Endodermal cell (in vitro differentiated cells): ENCODE data around the gene CYB5A. TPM values are rescaled to one million over a fixed set of nuclear protein-coding genes. Genes with fewer than 3 reads are reported as not detected.

Experiments used
- DNase-seq: peaks from one replicate; pipeline ENCODE4 v3.0.0-alpha.2; 2017
- H3K27ac ChIP-seq: 2 replicates; pipeline ENCODE4 v1.5.1; 2013; ENCODE audit warnings: mild to moderate bottlenecking, low read depth, low read length, moderate library complexity
- H3K27me3 ChIP-seq: 2 replicates; pipeline ENCODE4 v1.6.1; 2013; ENCODE audit warnings: mild to moderate bottlenecking, low read length, moderate library complexity; ENCODE audit not compliant: insufficient read depth, control insufficient read depth, poor library complexity, severe bottlenecking
- H3K36me3 ChIP-seq: 2 replicates; pipeline ENCODE4 v1.7.0; 2013; ENCODE audit warnings: mild to moderate bottlenecking, low read length, moderate library complexity; ENCODE audit not compliant: control insufficient read depth, insufficient read depth
- H3K4me1 ChIP-seq: one replicate; pipeline ENCODE4 v1.7.0; 2013; ENCODE audit warnings: low read length; ENCODE audit not compliant: control insufficient read depth, insufficient read depth
- H3K4me3 ChIP-seq: 2 replicates; pipeline ENCODE4 v1.5.1; 2013; ENCODE audit warnings: mild to moderate bottlenecking, low read length, moderate library complexity
- H3K9ac ChIP-seq: 2 replicates; pipeline ENCODE4 v1.6.1; 2013; ENCODE audit warnings: mild to moderate bottlenecking, low read length, moderate library complexity; ENCODE audit not compliant: poor library complexity, severe bottlenecking; ENCODE audit errors: extremely low read depth
- H3K9me3 ChIP-seq: 2 replicates; pipeline ENCODE4 v1.6.1; 2013; ENCODE audit warnings: mild to moderate bottlenecking, low read length, moderate library complexity; ENCODE audit not compliant: control insufficient read depth
- H3K27ac Mint-ChIP-seq: 2 replicates; pipeline ENCODE4 v1.8.0; 2020; ENCODE audit warnings: mixed read lengths
- H3K27me3 Mint-ChIP-seq: 2 replicates; pipeline ENCODE4 v1.8.0; 2021; ENCODE audit warnings: mild to moderate bottlenecking, mixed read lengths; ENCODE audit not compliant: insufficient read depth
- H3K36me3 Mint-ChIP-seq: 2 replicates; pipeline ENCODE4 v1.8.0; 2020; ENCODE audit warnings: low read depth, mixed read lengths
- H3K4me1 Mint-ChIP-seq: 2 replicates; pipeline ENCODE4 v1.8.0; 2020; ENCODE audit warnings: mixed read lengths
- H3K4me3 Mint-ChIP-seq: 2 replicates; pipeline ENCODE4 v1.8.0; 2020; ENCODE audit warnings: mild to moderate bottlenecking, moderate library complexity, mixed read lengths
- H3K9me3 Mint-ChIP-seq: 2 replicates; pipeline ENCODE4 v1.8.0; 2020; ENCODE audit warnings: mild to moderate bottlenecking, mixed read lengths
- WGBS, 2 experiments: methylation state at CpG; one replicate each; pipeline versions ENCODE4 v1.1.5 to v1.1.7; 2013; ENCODE audit warnings: missing lambda C conversion rate in 2 of 2, mixed read lengths in 1 of 2; ENCODE audit not compliant: insufficient coverage in 1 of 2, insufficient read length in 1 of 2; 5-methylcytosine and 5-hydroxymethylcytosine counted together
- total RNA-seq, 2 donors: library from RNA; stranded (reverse); fragmentation: NEBNext Ultra II Directional in 1 of 2; extraction: Animal tissue kit (Norgen Biotek cat#: 25700) in 1 of 2; gene quantifications; 2 replicates in 1 of 2; 3 replicates in 1 of 2; pipeline ENCODE4 v1.2.1, GENCODE V29; 2021
- TF ChIP-seq, protein P1 (sequence below): fragments of 200-600 bp; sonication (generic); conservative IDR thresholded peaks from 2 replicates; pipeline ENCODE4 v1.5.0; 2021; ENCODE audit warnings: antibody characterized with exemption, mild to moderate bottlenecking

CYB5A gene
- total RNA-seq, 2 donors from 2014 or later = 72.6 to 124 TPM

DNA sequence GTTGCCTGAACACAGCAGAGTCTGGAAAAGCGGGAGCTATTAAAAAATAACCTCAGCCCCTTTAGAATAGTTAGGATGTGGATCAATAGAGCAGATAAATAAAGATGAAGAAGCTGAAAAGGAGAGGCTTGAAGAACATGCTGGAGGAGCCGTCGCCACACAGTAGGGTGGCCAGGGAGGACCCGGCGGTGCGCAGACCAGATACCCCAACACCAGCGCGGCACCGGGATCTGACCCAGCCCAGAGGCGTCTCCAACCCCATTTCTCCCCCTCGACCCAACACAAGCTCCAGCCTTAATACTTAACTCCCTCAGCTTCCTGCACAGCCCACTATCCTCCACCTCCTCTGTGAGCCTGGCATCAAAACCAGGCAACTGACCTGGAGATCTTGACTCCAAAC lies 16.0 kb downstream of the CYB5A start:
- no peak overlapping the region for H3K4me3 ChIP-seq
- no peaks in the 10 kb centered on the region for H3K9me3 ChIP-seq
- 90 to 94% methylated on average over 4 to 11 of the region's 11 CpGs for WGBS, 2 experiments
- H3K4me1 ChIP-seq = peaks cover 4% of the 10 kb centered on the region
- Mint-ChIP-seq H3K27me3 (no peaks in the 10 kb centered on the region), H3K36me3 (peaks cover 19% of the 10 kb centered on the region), H3K9me3 (peaks cover 2% of the 10 kb centered on the region), H3K27ac (no peak overlapping the region), H3K4me1 (peaks cover 21% of the 10 kb centered on the region), H3K4me3 (no peak overlapping the region)
- no peaks in the 10 kb centered on the region for H3K27me3 ChIP-seq
- TF ChIP-seq, protein P1, sequence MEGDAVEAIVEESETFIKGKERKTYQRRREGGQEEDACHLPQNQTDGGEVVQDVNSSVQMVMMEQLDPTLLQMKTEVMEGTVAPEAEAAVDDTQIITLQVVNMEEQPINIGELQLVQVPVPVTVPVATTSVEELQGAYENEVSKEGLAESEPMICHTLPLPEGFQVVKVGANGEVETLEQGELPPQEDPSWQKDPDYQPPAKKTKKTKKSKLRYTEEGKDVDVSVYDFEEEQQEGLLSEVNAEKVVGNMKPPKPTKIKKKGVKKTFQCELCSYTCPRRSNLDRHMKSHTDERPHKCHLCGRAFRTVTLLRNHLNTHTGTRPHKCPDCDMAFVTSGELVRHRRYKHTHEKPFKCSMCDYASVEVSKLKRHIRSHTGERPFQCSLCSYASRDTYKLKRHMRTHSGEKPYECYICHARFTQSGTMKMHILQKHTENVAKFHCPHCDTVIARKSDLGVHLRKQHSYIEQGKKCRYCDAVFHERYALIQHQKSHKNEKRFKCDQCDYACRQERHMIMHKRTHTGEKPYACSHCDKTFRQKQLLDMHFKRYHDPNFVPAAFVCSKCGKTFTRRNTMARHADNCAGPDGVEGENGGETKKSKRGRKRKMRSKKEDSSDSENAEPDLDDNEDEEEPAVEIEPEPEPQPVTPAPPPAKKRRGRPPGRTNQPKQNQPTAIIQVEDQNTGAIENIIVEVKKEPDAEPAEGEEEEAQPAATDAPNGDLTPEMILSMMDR = no peak
- H3K9ac ChIP-seq = no peak overlapping the region
- no peak for DNase-seq
- H3K36me3 ChIP-seq = no peaks in the 10 kb centered on the region
- no peak overlapping the region for H3K27ac ChIP-seq

DNA sequence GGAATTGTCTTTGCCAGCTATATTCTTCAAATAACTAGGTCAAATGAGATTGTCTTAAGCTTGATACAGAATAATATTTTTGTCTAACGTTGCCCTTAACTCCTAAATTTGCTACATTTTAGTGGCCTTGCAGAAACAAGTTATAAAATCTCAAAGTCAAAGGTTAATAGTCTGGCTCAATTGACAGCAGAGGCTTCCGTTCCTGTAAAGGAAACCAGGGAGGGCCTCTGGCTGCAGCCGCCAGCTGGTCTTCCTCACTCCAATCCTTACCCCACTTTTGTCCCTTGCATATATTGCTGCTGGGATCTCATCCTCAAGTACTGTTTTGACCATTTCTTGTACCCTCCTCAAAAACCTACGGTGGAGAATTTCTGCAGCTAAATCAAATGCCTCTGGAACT lies 17.1 kb downstream of the CYB5A start:
- Histone ChIP-seq H3K4me1 (peaks cover 4% of the 10 kb centered on the region), H3K9ac (no peak overlapping the region), H3K27me3 (no peaks in the 10 kb centered on the region), H3K27ac (no peak overlapping the region), H3K9me3 (no peaks in the 10 kb centered on the region), H3K36me3 (no peaks in the 10 kb centered on the region), H3K4me3 (no peak overlapping the region)
- H3K36me3 Mint-ChIP-seq = peaks cover 19% of the 10 kb centered on the region
- no peak for DNase-seq
- H3K4me1 Mint-ChIP-seq = peaks cover 20% of the 10 kb centered on the region
- H3K4me3 Mint-ChIP-seq = no peak overlapping the region
- TF ChIP-seq, protein P1 = no peak
- no peaks in the 10 kb centered on the region for H3K27me3 Mint-ChIP-seq
- peaks cover 2% of the 10 kb centered on the region for H3K9me3 Mint-ChIP-seq
- H3K27ac Mint-ChIP-seq = no peak overlapping the region
- 95 to 98% methylated on average over 4 of the region's 4 CpGs for WGBS, 2 experiments

DNA sequence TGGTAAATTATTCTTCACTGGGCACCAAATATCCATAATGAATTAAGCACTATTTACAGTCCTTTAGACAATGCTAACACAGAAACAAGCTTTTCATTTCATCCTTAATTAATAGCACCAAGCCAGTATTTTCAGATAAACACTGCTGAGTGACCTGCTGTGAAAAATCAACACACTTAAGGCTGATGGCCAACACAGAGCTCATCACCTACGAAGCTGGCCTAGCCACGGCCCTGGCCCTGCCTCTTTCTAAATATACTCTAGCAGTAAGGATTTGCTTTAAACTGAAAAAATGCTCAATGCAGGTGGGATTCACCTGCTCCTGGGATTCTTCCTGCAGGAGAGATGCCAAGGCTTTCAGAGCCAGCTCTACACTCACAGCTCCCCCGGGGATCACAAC lies 18.4 kb downstream of the CYB5A start:
- Mint-ChIP-seq H3K27me3 (no peaks in the 10 kb centered on the region), H3K4me3 (no peak overlapping the region), H3K4me1 (peaks cover 31% of the 10 kb centered on the region), H3K9me3 (peaks cover 2% of the 10 kb centered on the region), H3K36me3 (peaks cover 18% of the 10 kb centered on the region), H3K27ac (no peak overlapping the region)
- no peaks in the 10 kb centered on the region for H3K36me3 ChIP-seq
- H3K27ac ChIP-seq = no peak overlapping the region
- TF ChIP-seq, protein P1 = no peak
- no peak for DNase-seq
- no peaks in the 10 kb centered on the region for H3K9me3 ChIP-seq
- no peak overlapping the region for H3K4me3 ChIP-seq
- WGBS, 2 experiments = 50 to 82% methylated on average over 2 to 3 of the region's 3 CpGs
- H3K9ac ChIP-seq = no peak overlapping the region
- H3K4me1 ChIP-seq = peaks cover 4% of the 10 kb centered on the region
- no peaks in the 10 kb centered on the region for H3K27me3 ChIP-seq
